HG02970 (cell line): ENCODE measurements around the gene PATE1.

ENCODE experiments used
- ATAC-seq: cut with Tn5 transposase; IDR thresholded peaks from one replicate; pipeline ENCODE4 v1.9.1; 2021; ENCODE audit warnings: mild to moderate bottlenecking, moderate library complexity, moderate number of reproducible peaks; ENCODE audit not compliant: unreplicated experiment, low FRiP score

The PATE1 gene

GRCh38 chr11:125787827-125788226 is 41.7 kb downstream of the PATE1 start, which contains the start of gene PATE3:
Gene PATE3, plus strand, starts transcription at chr11:125788127. Its CDS starts 25 bp downstream, at chr11:125788152.
- no peak for ATAC-seq

GRCh38 chr11:125790825-125791224 is 44.7 kb downstream of the PATE1 start:
- no peak for ATAC-seq

GRCh38 chr11:125797641-125798040 is 51.6 kb downstream of the PATE1 start:
- ATAC-seq, result no peak
